Astrocyte of the spinal cord (primary cell): Measurements from ENCODE around the gene DCST1.

Experiments used
- DNase-seq: peaks from one replicate; pipeline ENCODE4 v3.0.0; 2011; ENCODE audit warnings: low read depth, low spot score
- H3K4me3 ChIP-seq: 2 replicates; pipeline ENCODE4 v1.5.1; 2011; ENCODE audit warnings: low read depth, mild to moderate bottlenecking, low read length, moderate library complexity
- CTCF ChIP-seq: IDR thresholded peaks from 2 replicates; pipeline ENCODE4 v1.5.1; 2012; ENCODE audit warnings: low read depth, mild to moderate bottlenecking, low read length, inconsistent platforms
- in situ Hi-C: cut with HindIII; loops from 2 replicates; pipeline ENCODE4 v1.10.0; 2017; ENCODE audit warnings: low sequenced_read_pairs

The DCST1 gene

GRCh38 chr1:155010211-155010918 lies 23.3 kb upstream of the DCST1 start:
- in situ Hi-C loops: no loop called here
- no peak overlapping the region for H3K4me3 ChIP-seq
- no peak for DNase-seq
- TF ChIP-seq CTCF: no peak

GRCh38 chr1:155011004-155011416 lies 22.6 kb upstream of the DCST1 start:
- no peak overlapping the region for H3K4me3 ChIP-seq
- TF ChIP-seq CTCF: no peak
- DNase-seq: no peak
- in situ Hi-C loops: no loop called here

- no peak overlapping the region for H3K4me3 ChIP-seq
- no peak for DNase-seq
- in situ Hi-C loops: no loop called here
- TF ChIP-seq CTCF: no peak
These were observed 22.1 kb upstream of the DCST1 start for GRCh38 chr1:155011437-155012025.

- in situ Hi-C loops: no loop called here
- TF ChIP-seq CTCF: no peak
- DNase-seq: peak; percentile 24
- H3K4me3 ChIP-seq: no peak overlapping the region
These were observed 21.5 kb upstream of the DCST1 start for GRCh38 chr1:155012026-155012546.

- no peak for TF ChIP-seq CTCF
- H3K4me3 ChIP-seq: no peak overlapping the region
- DNase-seq: no peak
- in situ Hi-C loops: no loop called here
These were observed 20.6 kb upstream of the DCST1 start for GRCh38 chr1:155012776-155013602.

- in situ Hi-C loops: no loop called here
- no peak for TF ChIP-seq CTCF
- H3K4me3 ChIP-seq: no peak overlapping the region
- no peak for DNase-seq
These were observed 20.0 kb upstream of the DCST1 start for GRCh38 chr1:155013632-155014031.
